Skeletal muscle satellite cell (primary cell): Measurements from ENCODE around the gene GGCX.

Experiments used
- H3K27me3 ChIP-seq: 2 replicates; pipeline ENCODE4 v1.7.0; 2013; ENCODE audit warnings: low read length; ENCODE audit not compliant: control insufficient read depth, insufficient read depth
- H3K36me3 ChIP-seq: 2 replicates; pipeline ENCODE4 v1.7.0; 2013; ENCODE audit warnings: mild to moderate bottlenecking, control low read depth, low read length; ENCODE audit not compliant: insufficient read depth
- H3K4me1 ChIP-seq: 2 replicates; pipeline ENCODE4 v1.7.0; 2013; ENCODE audit warnings: low read length; ENCODE audit not compliant: control insufficient read depth, insufficient read depth
- H3K4me2 ChIP-seq: 2 replicates; pipeline ENCODE4 v1.7.0; 2013; ENCODE audit warnings: mild to moderate bottlenecking, low read length
- H3K4me3 ChIP-seq: 2 replicates; pipeline ENCODE4 v1.7.0; 2013; ENCODE audit warnings: low read length
- H3K9ac ChIP-seq: 2 replicates; pipeline ENCODE4 v1.7.0; 2013; ENCODE audit warnings: mild to moderate bottlenecking, low read depth, low read length, moderate library complexity
- H3K9me3 ChIP-seq: replicated peaks from 2 replicates; pipeline ENCODE4 v1.7.0; 2013; ENCODE audit warnings: mild to moderate bottlenecking, control low read depth, low read length

Gene GGCX

DNA sequence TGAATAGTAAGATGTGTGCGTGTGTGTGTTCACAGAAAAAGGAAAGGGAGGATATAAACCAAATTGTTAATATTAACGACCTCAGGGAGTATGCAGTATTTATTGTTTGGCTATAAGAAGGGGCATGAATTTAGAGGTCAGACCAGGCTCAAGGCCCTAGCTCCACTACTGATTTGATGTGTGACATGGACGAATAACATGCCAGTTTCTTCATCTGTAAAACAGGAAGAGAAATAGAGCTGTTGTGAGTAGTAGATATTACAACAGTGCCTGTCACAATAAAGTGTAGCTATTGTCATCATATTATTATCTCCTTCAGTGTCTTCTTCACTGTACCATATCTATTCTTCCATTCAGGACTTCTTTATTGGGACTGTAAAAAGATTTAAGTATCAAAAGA is 26.4 kb downstream of the GGCX start:
- Histone ChIP-seq H3K36me3 (peaks cover 4% of the 10 kb centered on the region), H3K27me3 (no peaks in the 10 kb centered on the region), H3K4me3 (no peak overlapping the region), H3K4me1 (peaks cover 16% of the 10 kb centered on the region), H3K4me2 (no peak overlapping the region), H3K9ac (no peak overlapping the region), H3K9me3 (no peaks in the 10 kb centered on the region)

DNA sequence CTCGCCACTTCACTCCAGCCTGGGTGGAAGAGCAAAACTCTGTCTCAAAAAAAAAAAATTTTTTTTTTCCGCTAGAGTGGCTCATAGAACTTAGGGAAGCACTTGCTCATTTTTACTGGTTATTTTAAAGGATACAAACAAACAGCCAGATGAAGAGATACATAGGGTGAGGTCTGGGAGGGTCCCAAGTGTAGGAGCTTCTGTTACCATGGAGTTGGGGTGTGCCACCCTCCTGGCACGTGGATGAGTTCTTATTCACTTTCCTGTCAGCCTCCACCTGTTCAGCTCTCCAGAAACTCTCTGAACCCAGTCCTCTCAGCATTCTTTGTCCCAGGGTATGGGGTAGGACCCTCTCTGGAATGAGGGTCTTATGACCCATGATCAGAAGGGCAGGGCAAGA is 27.2 kb downstream of the GGCX start:
- Histone ChIP-seq H3K9me3 (no peaks in the 10 kb centered on the region), H3K4me2 (no peak overlapping the region), H3K9ac (no peak overlapping the region), H3K4me1 (peaks cover 16% of the 10 kb centered on the region), H3K4me3 (no peak overlapping the region), H3K36me3 (no peaks in the 10 kb centered on the region), H3K27me3 (no peaks in the 10 kb centered on the region)

DNA sequence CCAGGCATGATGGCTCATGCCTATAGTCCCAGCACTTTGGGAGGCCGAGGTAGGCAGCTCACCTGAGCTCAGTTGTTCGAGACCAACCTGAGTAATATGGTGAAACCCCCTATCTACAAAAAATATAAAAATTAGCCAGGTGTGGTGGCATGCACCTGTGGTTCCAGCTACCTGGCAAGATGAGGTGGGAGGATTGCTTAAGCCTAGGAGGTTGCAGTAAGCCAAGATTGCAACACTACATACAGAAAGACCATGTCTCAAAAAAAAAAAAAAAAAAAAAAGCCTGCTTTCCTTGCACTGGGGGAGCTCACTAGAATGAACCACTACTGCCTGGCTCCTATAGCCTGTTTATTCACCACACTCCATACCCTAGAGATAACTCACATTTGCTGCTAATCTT is 29.7 kb downstream of the GGCX start:
- Histone ChIP-seq H3K9me3 (no peaks in the 10 kb centered on the region), H3K4me1 (peaks cover 3% of the 10 kb centered on the region), H3K4me2 (no peak overlapping the region), H3K27me3 (no peaks in the 10 kb centered on the region), H3K9ac (no peak overlapping the region), H3K36me3 (no peaks in the 10 kb centered on the region), H3K4me3 (no peak overlapping the region)

DNA sequence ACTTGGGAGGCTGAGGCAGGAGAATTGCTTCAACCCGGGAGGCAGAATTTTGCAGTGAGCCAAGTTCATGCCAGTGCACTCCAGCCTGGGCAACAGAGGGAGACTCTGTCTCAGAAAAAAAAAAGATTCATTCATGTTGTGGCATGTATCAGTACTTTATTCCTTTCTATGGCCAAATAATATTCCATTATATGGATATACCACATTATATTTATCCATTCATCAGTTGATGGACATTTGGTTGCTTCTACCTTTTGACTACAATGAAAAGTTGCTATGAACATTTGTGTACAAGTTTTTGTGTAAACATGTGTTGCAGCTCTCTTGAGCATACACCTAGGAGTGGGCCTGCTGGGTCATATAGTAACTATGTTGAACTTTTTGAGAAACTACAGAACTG is 31.5 kb downstream of the GGCX start:
- Histone ChIP-seq H3K4me3 (no peak overlapping the region), H3K36me3 (no peaks in the 10 kb centered on the region), H3K9ac (no peak overlapping the region), H3K4me2 (no peak overlapping the region), H3K27me3 (no peaks in the 10 kb centered on the region), H3K9me3 (no peaks in the 10 kb centered on the region), H3K4me1 (no peaks in the 10 kb centered on the region)

DNA sequence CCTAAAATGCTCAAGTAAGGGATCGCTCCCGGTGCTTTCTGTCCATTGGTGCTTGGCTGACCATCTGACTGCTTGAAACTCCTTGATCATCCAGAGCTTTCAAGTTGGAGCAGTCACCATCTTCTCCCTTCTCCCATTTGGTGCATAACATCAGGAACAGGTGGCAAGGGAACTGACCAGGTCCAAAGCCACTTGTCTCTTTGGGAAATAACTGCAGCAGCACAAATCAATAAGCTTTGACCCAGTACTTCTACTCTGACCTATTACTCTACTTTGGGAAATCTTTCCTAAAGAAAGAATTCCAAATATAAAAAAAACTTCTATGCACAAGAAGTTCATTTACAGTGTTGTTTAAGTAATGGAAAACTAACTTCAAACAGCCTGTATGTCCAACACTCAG is 32.9 kb downstream of the GGCX start:
- Histone ChIP-seq H3K27me3 (no peaks in the 10 kb centered on the region), H3K9me3 (no peaks in the 10 kb centered on the region), H3K4me1 (no peaks in the 10 kb centered on the region), H3K9ac (no peak overlapping the region), H3K4me2 (no peak overlapping the region), H3K36me3 (no peaks in the 10 kb centered on the region), H3K4me3 (no peak overlapping the region)

DNA sequence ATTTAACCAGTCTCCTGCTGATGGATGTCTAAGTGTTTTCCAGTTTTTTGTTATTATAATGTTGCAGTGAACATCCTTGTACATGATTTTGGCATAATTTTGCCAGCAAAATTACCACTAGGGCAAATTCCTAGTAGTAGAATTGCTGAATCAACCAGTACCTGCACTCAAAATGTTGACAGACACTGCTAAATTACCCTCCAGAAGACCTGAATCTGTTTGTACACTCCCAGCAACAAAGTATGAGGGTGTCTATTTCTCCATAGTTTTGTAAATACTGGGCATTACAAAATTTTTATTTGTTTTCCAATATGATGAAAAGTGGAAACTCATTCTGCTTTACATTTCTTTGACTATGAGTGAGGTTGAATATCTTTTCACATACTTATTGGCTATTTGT is 33.5 kb downstream of the GGCX start:
- Histone ChIP-seq H3K4me2 (no peak overlapping the region), H3K9ac (no peak overlapping the region), H3K36me3 (no peaks in the 10 kb centered on the region), H3K4me1 (no peaks in the 10 kb centered on the region), H3K27me3 (no peaks in the 10 kb centered on the region), H3K4me3 (no peak overlapping the region), H3K9me3 (no peaks in the 10 kb centered on the region)

DNA sequence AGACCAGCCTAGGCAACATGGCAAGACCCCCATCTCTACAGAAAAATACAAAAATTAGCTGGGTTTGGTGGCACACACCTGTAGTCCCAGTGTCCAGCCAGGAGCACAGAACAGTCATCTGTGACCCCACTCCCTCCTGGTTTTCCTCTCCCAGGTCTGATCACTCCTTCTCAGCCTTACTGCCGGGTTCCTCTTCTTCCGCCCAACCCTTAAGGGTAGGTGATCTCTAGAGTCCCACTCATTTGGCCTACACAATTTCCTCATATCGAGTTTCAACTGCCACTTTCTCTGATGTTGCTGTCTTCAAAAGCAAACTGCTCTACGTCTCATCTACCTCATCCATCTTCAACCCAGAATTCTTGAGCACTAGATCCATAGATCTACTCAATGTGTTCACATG is 35.7 kb downstream of the GGCX start:
- no peaks in the 10 kb centered on the region for H3K9me3 ChIP-seq
- H3K36me3 ChIP-seq, result no peaks in the 10 kb centered on the region
- no peaks in the 10 kb centered on the region for H3K4me1 ChIP-seq
- no peak overlapping the region for H3K4me2 ChIP-seq
- H3K27me3 ChIP-seq, result no peaks in the 10 kb centered on the region
- H3K9ac ChIP-seq, result no peak overlapping the region
- no peak overlapping the region for H3K4me3 ChIP-seq

DNA sequence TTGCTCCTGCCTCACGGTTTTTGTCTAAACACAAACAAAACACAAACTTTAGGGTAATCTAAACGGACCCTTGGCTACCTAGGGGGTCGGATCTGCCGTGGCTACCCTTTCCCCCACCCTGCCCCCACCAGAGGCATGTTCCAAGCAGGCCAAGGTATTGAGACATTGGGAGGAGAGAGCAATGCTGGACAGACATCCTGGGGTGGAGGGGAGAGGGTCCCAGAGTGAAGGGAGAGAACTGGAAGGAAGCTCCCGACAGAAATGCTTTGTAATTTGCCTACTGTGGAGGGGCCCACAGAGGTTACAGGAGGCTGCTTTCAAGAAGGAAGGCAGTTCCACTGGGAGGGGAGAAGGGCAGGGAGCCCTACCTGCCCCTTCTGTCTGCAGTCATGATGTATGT is 36.3 kb downstream of the GGCX start:
- Histone ChIP-seq H3K27me3 (no peaks in the 10 kb centered on the region), H3K36me3 (no peaks in the 10 kb centered on the region), H3K4me1 (no peaks in the 10 kb centered on the region), H3K4me3 (no peak overlapping the region), H3K9ac (no peak overlapping the region), H3K9me3 (no peaks in the 10 kb centered on the region), H3K4me2 (no peak overlapping the region)

DNA sequence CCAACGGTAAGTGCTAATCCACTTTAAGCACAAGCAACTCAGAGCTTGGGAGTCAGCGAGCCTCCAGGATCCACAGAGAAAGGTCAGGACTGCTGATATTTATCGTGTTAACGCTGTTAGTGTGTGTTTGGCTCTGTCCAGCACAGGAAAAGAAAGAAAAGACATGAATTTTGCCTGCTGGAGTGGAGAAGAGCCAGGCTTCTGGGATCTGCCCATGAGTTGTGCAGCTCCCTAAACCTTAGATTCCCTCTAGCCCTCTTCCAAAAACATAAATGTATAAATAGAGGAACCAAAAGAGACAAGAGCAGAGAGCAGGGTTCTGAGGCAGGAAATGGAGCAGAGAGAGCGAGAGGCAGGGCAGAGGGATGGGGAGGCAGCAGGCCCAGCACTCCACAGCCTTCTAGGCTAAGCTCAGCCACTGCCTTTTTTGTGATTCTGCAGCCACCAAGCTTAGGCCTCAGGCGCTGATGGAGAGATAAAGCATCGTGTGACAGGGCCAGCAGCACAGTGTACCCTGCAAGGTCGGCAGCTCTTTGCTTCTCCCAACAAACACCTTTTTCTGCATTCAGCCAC is 36.9 kb downstream of the GGCX start:
- Histone ChIP-seq H3K9ac (no peak overlapping the region), H3K27me3 (no peaks in the 10 kb centered on the region), H3K4me1 (no peaks in the 10 kb centered on the region), H3K4me3 (no peak overlapping the region), H3K9me3 (no peaks in the 10 kb centered on the region), H3K4me2 (no peak overlapping the region), H3K36me3 (no peaks in the 10 kb centered on the region)

DNA sequence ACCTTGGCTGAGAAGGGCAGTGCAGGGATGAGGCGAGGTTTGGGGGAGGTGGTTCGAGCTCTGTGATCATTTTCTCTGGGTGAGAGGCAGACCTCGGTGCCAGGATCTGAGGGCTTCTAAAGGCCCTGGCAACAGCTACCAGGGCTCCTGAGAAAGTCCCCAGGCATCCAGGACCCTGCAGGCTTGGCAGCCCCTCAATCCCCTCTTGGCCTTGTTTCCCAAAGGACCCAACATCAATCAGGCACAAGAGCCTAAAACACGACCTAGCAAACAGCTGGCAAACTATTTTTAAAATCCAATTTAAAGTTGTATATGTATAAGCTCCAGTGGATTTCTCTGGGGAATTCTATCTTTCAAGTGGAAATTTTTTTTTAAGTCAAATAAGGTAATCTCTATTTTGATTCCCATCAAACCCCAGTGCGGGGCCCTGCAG is 37.4 kb downstream of the GGCX start:
- Histone ChIP-seq H3K27me3 (no peaks in the 10 kb centered on the region), H3K9ac (no peak overlapping the region), H3K4me1 (no peaks in the 10 kb centered on the region), H3K36me3 (no peaks in the 10 kb centered on the region), H3K4me3 (no peak overlapping the region), H3K4me2 (no peak overlapping the region), H3K9me3 (no peaks in the 10 kb centered on the region)

DNA sequence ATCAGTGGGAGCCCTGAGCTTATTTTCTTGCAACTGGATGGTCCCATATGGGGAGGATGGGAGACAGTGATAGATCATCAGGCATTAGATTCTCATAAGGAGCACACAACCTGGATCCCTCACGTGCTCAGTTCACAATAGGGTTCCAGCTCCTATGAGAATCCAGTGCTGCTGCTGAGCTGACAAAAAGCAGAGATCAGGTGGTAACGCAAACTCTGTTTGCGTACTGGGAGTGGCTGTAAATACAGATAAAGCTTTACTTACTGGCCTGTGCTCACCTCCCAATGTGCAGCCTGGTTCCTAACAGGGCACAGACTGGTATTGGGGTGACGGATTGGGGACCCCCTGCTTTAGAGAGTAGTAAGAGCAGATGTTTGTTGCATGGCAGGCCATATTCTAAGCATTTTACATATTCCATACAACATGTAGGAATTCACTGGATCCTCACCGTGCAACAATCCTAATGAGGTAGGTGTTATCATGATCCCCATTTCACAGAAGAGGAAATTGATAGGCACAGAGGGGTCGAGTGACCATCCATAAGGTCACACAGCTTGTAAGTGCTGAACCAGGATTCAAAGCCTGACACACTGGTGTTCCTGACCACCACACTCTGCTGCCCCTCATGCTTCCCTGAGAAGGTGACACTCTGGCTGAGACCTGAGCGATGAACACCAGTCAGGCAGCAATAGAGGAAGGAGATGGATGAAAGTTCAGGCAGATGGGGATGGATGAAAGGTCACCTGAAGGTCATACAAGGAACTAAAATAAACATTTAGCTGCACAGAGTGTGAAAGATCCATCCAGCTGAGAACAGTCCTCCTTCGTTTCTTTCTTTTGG is 38.0 kb downstream of the GGCX start:
- no peak overlapping the region for H3K4me3 ChIP-seq
- no peak overlapping the region for H3K9ac ChIP-seq
- H3K9me3 ChIP-seq, result no peaks in the 10 kb centered on the region
- H3K4me1 ChIP-seq, result no peaks in the 10 kb centered on the region
- H3K36me3 ChIP-seq, result no peaks in the 10 kb centered on the region
- H3K4me2 ChIP-seq, result no peak overlapping the region
- no peaks in the 10 kb centered on the region for H3K27me3 ChIP-seq

DNA sequence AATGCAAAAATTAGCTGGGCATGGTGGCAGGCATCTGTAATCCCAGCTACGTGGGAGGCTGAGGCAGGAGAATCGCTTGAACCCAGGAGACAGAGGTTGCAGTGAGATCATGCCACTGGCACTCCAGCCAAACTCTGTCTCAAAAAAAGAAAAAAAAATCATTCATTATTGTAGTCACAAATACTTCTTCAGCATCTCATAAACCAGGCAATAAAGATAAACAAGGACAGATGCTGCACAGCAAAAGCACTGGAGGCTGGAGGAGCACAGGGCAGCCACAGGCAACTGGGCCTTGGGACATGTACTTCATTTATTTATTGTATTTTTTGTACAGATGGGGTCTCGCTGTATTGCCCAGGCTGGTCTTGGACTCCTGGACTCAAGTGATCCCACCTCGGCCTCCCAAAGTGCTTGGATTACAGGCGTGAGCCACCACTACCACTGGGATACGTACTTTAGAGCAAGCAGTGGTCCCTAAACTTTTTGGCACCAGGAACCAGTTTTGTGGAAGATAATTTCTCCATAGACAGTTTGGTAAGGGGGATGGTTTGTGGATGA is 39.1 kb downstream of the GGCX start:
- H3K9ac ChIP-seq, result no peak overlapping the region
- no peaks in the 10 kb centered on the region for H3K9me3 ChIP-seq
- no peak overlapping the region for H3K4me2 ChIP-seq
- no peak overlapping the region for H3K4me3 ChIP-seq
- no peaks in the 10 kb centered on the region for H3K36me3 ChIP-seq
- no peaks in the 10 kb centered on the region for H3K27me3 ChIP-seq
- H3K4me1 ChIP-seq, result no peaks in the 10 kb centered on the region
